HCT116 (cell line): ENCODE data around the gene ABHD10. TPM values are rescaled to one million over a fixed set of nuclear protein-coding genes. Genes with fewer than 3 reads are reported as not detected.
A peak's percentile ranks its signal among the peaks of the same experiment; 100 is the strongest.

Source experiments
- ATAC-seq: fragments of 200-7000 bp; cut with Tn5 transposase; 2 replicates; pipeline ENCODE4 v1.9.1; 2020; ENCODE audit warnings: mild to moderate bottlenecking, moderate library complexity
- BruUV-seq: library from RNA; stranded (reverse); fragments of 400-500 nt; replicated peaks from 2 replicates; lab custom pipeline; 2021; lab: Mats Ljungman, UMichigan
- CTCF ChIA-PET: fragments of 300-600 bp; sonication (Branson Sonifier 250); formaldehyde crosslinking; loops from one replicate; lab custom pipeline; 2021; ENCODE audit warnings: antibody characterized with exemption; lab: Charles Lee
- POLR2A ChIA-PET: fragments of 300-600, 350-600 bp; sonication (Branson Sonifier 250); formaldehyde crosslinking; loops from one replicate; lab custom pipeline; 2021; ENCODE audit warnings: antibody characterized with exemption; lab: Charles Lee
- RAD21 ChIA-PET, 2 experiments: fragments of 300-600 bp; sonication (Branson Sonifier 250); formaldehyde crosslinking; loops; one replicate each; lab custom pipeline; 2023; ENCODE audit warnings: low total read pairs in 2 of 2; ENCODE audit not compliant: uncharacterized antibody in 2 of 2, unreplicated experiment in 2 of 2, low non-redundant PET in 1 of 2; lab: Charles Lee
- DNase-seq: peaks from one replicate; pipeline ENCODE4 v3.0.0-alpha.2; 2010; ENCODE audit warnings: low read depth, low spot score
- H2AFZ ChIP-seq: fragments of 200-600 bp; shearing (Covaris generic), sonication (generic); 2 replicates; pipeline ENCODE4 v1.6.1; 2017; ENCODE audit warnings: low read depth, mixed run types, mixed read lengths, antibody characterized with exemption, low read length; ENCODE audit not compliant: poor library complexity, severe bottlenecking
- H3K27ac ChIP-seq: 2 replicates; pipeline ENCODE4 v1.5.1; 2012; ENCODE audit warnings: low read depth, low read length
- H3K27me3 ChIP-seq: fragments of 200-600 bp; sonication (generic); 2 replicates; pipeline ENCODE4 v1.6.1; 2016; ENCODE audit warnings: mixed run types, low read length, mixed read lengths; ENCODE audit not compliant: insufficient read depth
- H3K36me3 ChIP-seq, 2 experiments: fragments of 200-500 bp in 1 of 2; fragments of 200-600 bp in 1 of 2; sonication (Bioruptor generic) in 1 of 2; sonication (generic) in 1 of 2; 2 replicates each; pipeline versions ENCODE4 v1.5.1 to v1.6.1; 2014 to 2016; ENCODE audit warnings: low read length in 2 of 2, inconsistent platforms in 1 of 2, mixed read lengths in 1 of 2, mixed run types in 1 of 2; ENCODE audit not compliant: insufficient read depth in 2 of 2, control insufficient read depth in 1 of 2
- H3K4me1 ChIP-seq, 2 experiments: fragments of 200-600 bp in 1 of 2; sonication (generic) in 1 of 2; 2 replicates each; pipeline versions ENCODE4 v1.5.1 to v1.6.1; 2012 to 2017; ENCODE audit warnings: low read length in 2 of 2, inconsistent platforms in 1 of 2, mild to moderate bottlenecking in 1 of 2, mixed read lengths in 1 of 2, mixed run types in 1 of 2, moderate library complexity in 1 of 2; ENCODE audit not compliant: insufficient read depth in 2 of 2, control insufficient read depth in 1 of 2
- H3K4me2 ChIP-seq: fragments of 200-600 bp; sonication (generic); 2 replicates; pipeline ENCODE4 v1.6.1; 2017; ENCODE audit warnings: mixed run types, low read length, mixed read lengths
- H3K4me3 ChIP-seq, 2 experiments: fragments of 200-600 bp in 1 of 2; sonication (generic) in 1 of 2; replicated peaks in 1 of 2; 2 replicates each; pipeline ENCODE4 v1.5.1; 2011 to 2016; ENCODE audit warnings: low read length in 2 of 2, control low read depth in 1 of 2, low read depth in 1 of 2, mild to moderate bottlenecking in 1 of 2, mixed read lengths in 1 of 2, mixed run types in 1 of 2
- H3K79me2 ChIP-seq: fragments of 200-600 bp; sonication (generic); 2 replicates; pipeline ENCODE4 v1.6.1; 2017; ENCODE audit warnings: mild to moderate bottlenecking, mixed run types, low read length, moderate library complexity, mixed read lengths; ENCODE audit not compliant: insufficient read depth
- H3K9ac ChIP-seq: fragments of 200-600 bp; sonication (generic); 2 replicates; pipeline ENCODE4 v1.6.1; 2016; ENCODE audit warnings: low read length, mixed read lengths
- H3K9me2 ChIP-seq: fragments of 200-600 bp; sonication (generic), shearing (Covaris generic); 2 replicates; pipeline ENCODE4 v1.6.1; 2017; ENCODE audit warnings: mixed run types, mild to moderate bottlenecking, moderate library complexity; ENCODE audit not compliant: insufficient read depth
- H3K9me3 ChIP-seq, 2 experiments: fragments of 200-500 bp in 1 of 2; fragments of 200-600 bp in 1 of 2; sonication (Bioruptor generic) in 1 of 2; sonication (generic) in 1 of 2; 2 replicates each; pipeline ENCODE4 v1.6.1; 2014 to 2017; ENCODE audit warnings: low read length in 2 of 2, mixed read lengths in 2 of 2, inconsistent platforms in 1 of 2, low read depth in 1 of 2, mild to moderate bottlenecking in 1 of 2, mixed run types in 1 of 2, moderate library complexity in 1 of 2; ENCODE audit not compliant: control insufficient read depth in 1 of 2, insufficient read depth in 1 of 2
- H4K20me1 ChIP-seq: fragments of 200-600 bp; sonication (generic), shearing (Covaris generic); 2 replicates; pipeline ENCODE4 v1.6.1; 2017; ENCODE audit warnings: mixed run types, mild to moderate bottlenecking, moderate library complexity; ENCODE audit not compliant: insufficient read depth
- CBX3 ChIP-seq: IDR thresholded peaks from 2 replicates; pipeline ENCODE4 v1.6.1; 2012; ENCODE audit warnings: low read depth
- CEBPB ChIP-seq: IDR thresholded peaks from 2 replicates; pipeline ENCODE4 v1.6.1; 2012; ENCODE audit warnings: low read depth
- EGR1 ChIP-seq: IDR thresholded peaks from 2 replicates; pipeline ENCODE4 v1.6.1; 2012; ENCODE audit warnings: low read depth
- ELF1 ChIP-seq: IDR thresholded peaks from 2 replicates; pipeline ENCODE4 v1.6.1; 2012; ENCODE audit warnings: low read depth, borderline replicate concordance
- EZH2 ChIP-seq: fragments of 200-600 bp; sonication (generic); IDR thresholded peaks from 2 replicates; pipeline ENCODE4 v1.6.1; 2017; ENCODE audit warnings: antibody characterized with exemption, mixed run types
- EZH2phosphoT487 ChIP-seq: fragments of 200-600 bp; IDR thresholded peaks from 2 replicates; pipeline ENCODE4 v1.6.1; 2018; ENCODE audit warnings: antibody characterized with exemption, borderline replicate concordance
- FOSL1 ChIP-seq: IDR thresholded peaks from 2 replicates; pipeline ENCODE4 v1.6.1; 2012; ENCODE audit warnings: low read depth
- JUND ChIP-seq: IDR thresholded peaks from 2 replicates; pipeline ENCODE4 v1.6.1; 2012
- POLR2AphosphoS5 ChIP-seq: IDR thresholded peaks from 2 replicates; pipeline ENCODE4 v1.6.1; 2011; ENCODE audit warnings: mild to moderate bottlenecking, low read depth, low read length, moderate library complexity
- RAD21 ChIP-seq: IDR thresholded peaks from 2 replicates; pipeline ENCODE4 v1.6.1; 2012; ENCODE audit warnings: low read depth, mild to moderate bottlenecking
- SIN3A ChIP-seq: IDR thresholded peaks from 2 replicates; pipeline ENCODE4 v1.6.1; 2012; ENCODE audit warnings: low read depth
- SP1 ChIP-seq: IDR thresholded peaks from 2 replicates; pipeline ENCODE4 v1.6.1; 2012; ENCODE audit warnings: low read depth
- SRF ChIP-seq: IDR thresholded peaks from 2 replicates; pipeline ENCODE4 v1.6.1; 2012; ENCODE audit warnings: low read depth
- TCF7L2 ChIP-seq: IDR thresholded peaks from 2 replicates; pipeline ENCODE4 v1.7.0; 2011; ENCODE audit warnings: borderline replicate concordance, inconsistent platforms; ENCODE audit not compliant: insufficient read depth, insufficient read length; ENCODE audit errors: extremely low read depth
- ZFX ChIP-seq: fragments of 450-650 bp; IDR thresholded peaks from 2 replicates; pipeline ENCODE4 v1.6.1; 2017
- intact Hi-C: fragments of 100-400 bp; cut with micrococcal nuclease; formaldehyde crosslinking; loops from 2 replicates; pipeline ENCODE4 v1.10.0; 2022
- total RNA-seq: library from RNA; stranded (reverse); gene quantifications from one replicate; pipeline ENCODE4 v1.2.1, GENCODE V29; 2021; ENCODE audit not compliant: unreplicated experiment
- TF ChIP-seq, protein P1 (sequence below): IDR thresholded peaks from 2 replicates; pipeline ENCODE4 v1.6.1; 2012; ENCODE audit warnings: low read depth
- TF ChIP-seq, protein P2 (sequence below): IDR thresholded peaks from 2 replicates; pipeline ENCODE4 v1.6.1; 2012
- TF ChIP-seq, protein P3 (sequence below): IDR thresholded peaks from 2 replicates; pipeline ENCODE4 v1.6.1; 2012
- TF ChIP-seq, protein P4 (sequence below): IDR thresholded peaks from 2 replicates; pipeline ENCODE4 v1.6.1; 2011; ENCODE audit warnings: mild to moderate bottlenecking, low read length, moderate library complexity; ENCODE audit not compliant: insufficient replicate concordance; ENCODE audit errors: extremely low read depth

Gene ABHD10
- total RNA-seq, 1 experiment from 2014 or later: 295 TPM

DNA sequence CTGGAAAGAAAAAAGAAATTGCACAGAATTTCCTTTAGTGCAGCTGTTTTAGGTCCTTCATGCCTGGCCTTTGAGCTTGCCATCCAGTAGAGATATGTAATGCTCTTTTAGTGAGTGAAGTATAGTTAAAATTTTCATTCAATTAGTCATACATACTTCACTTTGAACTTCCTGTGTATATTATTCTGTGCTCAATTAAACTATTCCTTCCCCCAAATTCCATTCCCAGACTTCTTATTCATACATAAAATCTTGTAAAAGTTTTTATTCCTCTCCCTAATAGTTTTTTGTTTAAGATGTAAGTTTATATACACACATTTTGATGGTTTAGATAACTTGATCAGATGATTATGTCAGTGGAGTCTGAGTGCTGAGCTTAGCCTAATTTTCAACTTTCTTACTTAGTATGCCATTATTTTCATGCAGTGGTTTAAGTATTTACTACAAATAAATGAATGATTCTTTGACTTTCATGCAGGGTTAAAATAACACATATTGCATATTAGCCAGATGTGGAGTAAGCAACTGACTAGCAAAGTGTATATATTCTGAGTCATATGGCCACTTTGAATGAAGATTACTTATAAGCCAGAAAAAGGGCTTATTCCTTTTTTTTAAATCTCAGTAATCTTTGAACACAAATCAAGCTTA lies 42.5 kb upstream of the ABHD10 start:
- intact Hi-C loops: no loop called here
- H3K36me3 ChIP-seq: peaks cover 11 to 46% of the 10 kb centered on the region in 2 experiments
- ChIA-PET POLR2A (interaction anchor here (0.8 to 3.5 kb wide), 21 partner anchors 9 to 62 kb away, joined by 3 to 30 read pairs (median 7); partner anchors contain the start of gene ABHD10), CTCF (interaction anchor here (0.8 to 1.6 kb wide), 3 partner anchors 19 to 32 kb away, joined by 3 to 9 read pairs (median 3); no protein-coding TSS in a partner anchor), RAD21 (no interaction called here)
- no peaks in the 10 kb centered on the region for H3K9me2 ChIP-seq
- H3K4me3 ChIP-seq: peak overlapping the region in 1 of 2 experiments; percentile 0; a peak in 1 of 4 replicates
- H3K4me2 ChIP-seq: peak overlapping the region; percentile 53
- no peak for TF ChIP-seq EZH2
- peak; percentile 70; the same call in 1 of the 2 replicates for TF ChIP-seq FOSL1
- 0 out of 2 replicates have a peak, but pooled peaks have one; percentile 10 for TF ChIP-seq ELF1
- peak; percentile 68 for TF ChIP-seq SP1
- TF ChIP-seq, protein P1, sequence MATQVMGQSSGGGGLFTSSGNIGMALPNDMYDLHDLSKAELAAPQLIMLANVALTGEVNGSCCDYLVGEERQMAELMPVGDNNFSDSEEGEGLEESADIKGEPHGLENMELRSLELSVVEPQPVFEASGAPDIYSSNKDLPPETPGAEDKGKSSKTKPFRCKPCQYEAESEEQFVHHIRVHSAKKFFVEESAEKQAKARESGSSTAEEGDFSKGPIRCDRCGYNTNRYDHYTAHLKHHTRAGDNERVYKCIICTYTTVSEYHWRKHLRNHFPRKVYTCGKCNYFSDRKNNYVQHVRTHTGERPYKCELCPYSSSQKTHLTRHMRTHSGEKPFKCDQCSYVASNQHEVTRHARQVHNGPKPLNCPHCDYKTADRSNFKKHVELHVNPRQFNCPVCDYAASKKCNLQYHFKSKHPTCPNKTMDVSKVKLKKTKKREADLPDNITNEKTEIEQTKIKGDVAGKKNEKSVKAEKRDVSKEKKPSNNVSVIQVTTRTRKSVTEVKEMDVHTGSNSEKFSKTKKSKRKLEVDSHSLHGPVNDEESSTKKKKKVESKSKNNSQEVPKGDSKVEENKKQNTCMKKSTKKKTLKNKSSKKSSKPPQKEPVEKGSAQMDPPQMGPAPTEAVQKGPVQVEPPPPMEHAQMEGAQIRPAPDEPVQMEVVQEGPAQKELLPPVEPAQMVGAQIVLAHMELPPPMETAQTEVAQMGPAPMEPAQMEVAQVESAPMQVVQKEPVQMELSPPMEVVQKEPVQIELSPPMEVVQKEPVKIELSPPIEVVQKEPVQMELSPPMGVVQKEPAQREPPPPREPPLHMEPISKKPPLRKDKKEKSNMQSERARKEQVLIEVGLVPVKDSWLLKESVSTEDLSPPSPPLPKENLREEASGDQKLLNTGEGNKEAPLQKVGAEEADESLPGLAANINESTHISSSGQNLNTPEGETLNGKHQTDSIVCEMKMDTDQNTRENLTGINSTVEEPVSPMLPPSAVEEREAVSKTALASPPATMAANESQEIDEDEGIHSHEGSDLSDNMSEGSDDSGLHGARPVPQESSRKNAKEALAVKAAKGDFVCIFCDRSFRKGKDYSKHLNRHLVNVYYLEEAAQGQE: no peak
- no peak; the same call in 1 of the 2 replicates for TF ChIP-seq SRF
- TF ChIP-seq, protein P2, sequence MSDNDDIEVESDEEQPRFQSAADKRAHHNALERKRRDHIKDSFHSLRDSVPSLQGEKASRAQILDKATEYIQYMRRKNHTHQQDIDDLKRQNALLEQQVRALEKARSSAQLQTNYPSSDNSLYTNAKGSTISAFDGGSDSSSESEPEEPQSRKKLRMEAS: no peak; the same call in none of the 2 replicates
- TF ChIP-seq TCF7L2: peak; percentile 79
- peak; percentile 60; the same call in 1 of the 2 replicates for TF ChIP-seq CEBPB
- TF ChIP-seq RAD21: 0 out of 2 replicates have a peak, but pooled peaks have one; percentile 2
- TF ChIP-seq EGR1: peak; percentile 36; the same call in 1 of the 2 replicates
- TF ChIP-seq JUND: peak; percentile 73
- TF ChIP-seq, protein P3, sequence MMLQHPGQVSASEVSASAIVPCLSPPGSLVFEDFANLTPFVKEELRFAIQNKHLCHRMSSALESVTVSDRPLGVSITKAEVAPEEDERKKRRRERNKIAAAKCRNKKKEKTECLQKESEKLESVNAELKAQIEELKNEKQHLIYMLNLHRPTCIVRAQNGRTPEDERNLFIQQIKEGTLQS: 0 out of 2 replicates have a peak, but pooled peaks have one; percentile 11
- TF ChIP-seq POLR2AphosphoS5: no peak
- TF ChIP-seq, protein P4, sequence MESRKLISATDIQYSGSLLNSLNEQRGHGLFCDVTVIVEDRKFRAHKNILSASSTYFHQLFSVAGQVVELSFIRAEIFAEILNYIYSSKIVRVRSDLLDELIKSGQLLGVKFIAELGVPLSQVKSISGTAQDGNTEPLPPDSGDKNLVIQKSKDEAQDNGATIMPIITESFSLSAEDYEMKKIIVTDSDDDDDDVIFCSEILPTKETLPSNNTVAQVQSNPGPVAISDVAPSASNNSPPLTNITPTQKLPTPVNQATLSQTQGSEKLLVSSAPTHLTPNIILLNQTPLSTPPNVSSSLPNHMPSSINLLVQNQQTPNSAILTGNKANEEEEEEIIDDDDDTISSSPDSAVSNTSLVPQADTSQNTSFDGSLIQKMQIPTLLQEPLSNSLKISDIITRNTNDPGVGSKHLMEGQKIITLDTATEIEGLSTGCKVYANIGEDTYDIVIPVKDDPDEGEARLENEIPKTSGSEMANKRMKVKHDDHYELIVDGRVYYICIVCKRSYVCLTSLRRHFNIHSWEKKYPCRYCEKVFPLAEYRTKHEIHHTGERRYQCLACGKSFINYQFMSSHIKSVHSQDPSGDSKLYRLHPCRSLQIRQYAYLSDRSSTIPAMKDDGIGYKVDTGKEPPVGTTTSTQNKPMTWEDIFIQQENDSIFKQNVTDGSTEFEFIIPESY: no peak
- no peak for TF ChIP-seq EZH2phosphoT487
- peak; percentile 45 for TF ChIP-seq SIN3A
- TF ChIP-seq CBX3: peak; percentile 32; the same call in 1 of the 2 replicates
- TF ChIP-seq ZFX: no peak
- ATAC-seq (peak; percentile 78), DNase-seq (peak; percentile 60)
- no TSS peak for BruUV-seq
- no peak overlapping the region for H2AFZ ChIP-seq
- peaks cover 43% of the 10 kb centered on the region for H3K79me2 ChIP-seq
- peak overlapping the region; percentile 96 for H3K27ac ChIP-seq
- H3K9me3 ChIP-seq: no peaks in the 10 kb centered on the region
- H3K9ac ChIP-seq: peak overlapping the region; percentile 48
- no peaks in the 10 kb centered on the region for H4K20me1 ChIP-seq
- H3K27me3 ChIP-seq: no peaks in the 10 kb centered on the region
- peaks cover 66 to 78% of the 10 kb centered on the region in 2 experiments for H3K4me1 ChIP-seq
